ENCODE measurements around the gene CFAP68.

The CFAP68 gene

GRCh38 chr11:111913031-111913861, 33.9 kb downstream of the CFAP68 start:
- Histone ChIP-seq H2BK120ac (ENCODE audit: insufficient read depth, low read length, poor library complexity) (no peak overlapping the region), H2AK5ac (ENCODE audit: low read length) (no peak overlapping the region), H3K4me2 (ENCODE audit: low read length) (no peak overlapping the region), H3K18ac (ENCODE audit: low read length) (no peak overlapping the region), H3K9me3 (ENCODE audit: insufficient read depth, low read depth, low read length) (peaks cover 2% of the 10 kb centered on the region), H3K36me3 (ENCODE audit: control insufficient read depth in 1 of 2, insufficient read depth in 2 of 2, low read length in 2 of 2) (no peaks in the 10 kb centered on the region), H3K79me1 (ENCODE audit: low read length) (peaks cover 8% of the 10 kb centered on the region), H3K4me1 (ENCODE audit: control insufficient read depth in 1 of 2, insufficient read depth in 2 of 2, low read length in 2 of 2) (peaks cover 20 to 24% of the 10 kb centered on the region in 2 experiments), H4K91ac (ENCODE audit: low read depth, low read length) (peak overlapping the region; percentile 4), H4K12ac (ENCODE audit: low read depth, low read length) (no peak overlapping the region), H3K27ac (ENCODE audit: low read depth, low read length) (no peak overlapping the region), H2BK5ac (ENCODE audit: low read depth, low read length, poor library complexity) (no peak overlapping the region), H3K4me3 (ENCODE audit: low read depth, low read length) (no peak overlapping the region), H2AFZ (ENCODE audit: insufficient read depth, low read length, poor library complexity) (no peak overlapping the region), H3K4ac (ENCODE audit: low read depth, low read length) (no peak overlapping the region), H2BK12ac (ENCODE audit: low read length) (peak overlapping the region; percentile 34), H3K14ac (ENCODE audit: low read length) (no peak overlapping the region), H4K8ac (ENCODE audit: low read depth, low read length) (no peak overlapping the region), H3K9ac (ENCODE audit: low read length) (no peak overlapping the region), H3K79me2 (ENCODE audit: control insufficient read depth, insufficient read depth, low read length, poor library complexity) (no peaks in the 10 kb centered on the region), H3K27me3 (ENCODE audit: insufficient read depth, low read length) (no peaks in the 10 kb centered on the region), H3K23ac (ENCODE audit: low read length) (no peak overlapping the region)
- no peak for DNase-seq
- WGBS (ENCODE audit: extremely low coverage, insufficient coverage, insufficient read length): no CpG with 5 or more reads among the region's 24 CpGs

GRCh38 chr11:111913997-111914396, 34.7 kb downstream of the CFAP68 start:
- peaks cover 11% of the 10 kb centered on the region for H3K79me1 ChIP-seq (ENCODE audit: low read length)
- H3K18ac ChIP-seq (ENCODE audit: low read length): no peak overlapping the region
- no peaks in the 10 kb centered on the region for H3K36me3 ChIP-seq (ENCODE audit: control insufficient read depth in 1 of 2, insufficient read depth in 2 of 2, low read length in 2 of 2)
- H3K27ac ChIP-seq (ENCODE audit: low read depth, low read length): no peak overlapping the region
- no peak overlapping the region for H3K4ac ChIP-seq (ENCODE audit: low read depth, low read length)
- no peak overlapping the region for H4K8ac ChIP-seq (ENCODE audit: low read depth, low read length)
- no peak overlapping the region for H4K12ac ChIP-seq (ENCODE audit: low read depth, low read length)
- H3K4me3 ChIP-seq (ENCODE audit: low read depth, low read length): no peak overlapping the region
- peaks cover 2% of the 10 kb centered on the region for H3K9me3 ChIP-seq (ENCODE audit: insufficient read depth, low read depth, low read length)
- no peak overlapping the region for H3K4me2 ChIP-seq (ENCODE audit: low read length)
- H2AK5ac ChIP-seq (ENCODE audit: low read length): no peak overlapping the region
- H3K9ac ChIP-seq (ENCODE audit: low read length): no peak overlapping the region
- no peak for DNase-seq
- no peaks in the 10 kb centered on the region for H3K27me3 ChIP-seq (ENCODE audit: insufficient read depth, low read length)
- H2BK5ac ChIP-seq (ENCODE audit: low read depth, low read length, poor library complexity): no peak overlapping the region
- H3K14ac ChIP-seq (ENCODE audit: low read length): no peak overlapping the region
- no peak overlapping the region for H3K23ac ChIP-seq (ENCODE audit: low read length)
- H2BK120ac ChIP-seq (ENCODE audit: insufficient read depth, low read length, poor library complexity): no peak overlapping the region
- no peak overlapping the region for H4K91ac ChIP-seq (ENCODE audit: low read depth, low read length)
- peaks cover 21 to 22% of the 10 kb centered on the region in 2 experiments for H3K4me1 ChIP-seq (ENCODE audit: control insufficient read depth in 1 of 2, insufficient read depth in 2 of 2, low read length in 2 of 2)
- H3K79me2 ChIP-seq (ENCODE audit: control insufficient read depth, insufficient read depth, low read length, poor library complexity): peaks cover 2% of the 10 kb centered on the region
- no peak overlapping the region for H2BK12ac ChIP-seq (ENCODE audit: low read length)
- H2AFZ ChIP-seq (ENCODE audit: insufficient read depth, low read length, poor library complexity): no peak overlapping the region
- no CpG with 5 or more reads among the region's 4 CpGs for WGBS (ENCODE audit: extremely low coverage, insufficient coverage, insufficient read length)

DNA sequence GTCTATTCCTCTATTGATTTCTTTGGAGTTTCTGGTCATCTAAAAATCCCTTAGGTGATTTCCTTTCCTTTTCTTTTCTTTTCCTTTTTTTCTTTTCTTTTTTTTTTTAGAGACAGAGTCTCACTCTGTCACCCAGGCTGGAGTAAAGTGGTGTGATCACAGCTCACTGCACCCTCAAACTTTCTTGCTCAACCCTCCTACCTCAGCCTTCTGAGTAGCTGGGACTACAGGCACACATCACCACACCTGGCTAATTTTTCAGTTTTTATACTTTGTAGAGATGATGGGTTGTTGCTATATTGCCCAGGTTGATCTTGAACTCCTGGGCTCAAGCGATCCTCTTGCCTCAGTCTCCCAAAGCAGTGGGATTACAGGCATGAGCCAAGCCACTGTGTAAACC, 37.4 kb downstream of the CFAP68 start:
- Histone ChIP-seq H3K14ac (ENCODE audit: low read length) (no peak overlapping the region), H3K79me1 (ENCODE audit: low read length) (peaks cover 5% of the 10 kb centered on the region), H4K8ac (ENCODE audit: low read depth, low read length) (no peak overlapping the region), H3K23ac (ENCODE audit: low read length) (no peak overlapping the region), H2BK12ac (ENCODE audit: low read length) (no peak overlapping the region), H2BK120ac (ENCODE audit: insufficient read depth, low read length, poor library complexity) (no peak overlapping the region), H3K9me3 (ENCODE audit: insufficient read depth, low read depth, low read length) (peaks cover 2% of the 10 kb centered on the region), H4K12ac (ENCODE audit: low read depth, low read length) (no peak overlapping the region), H2AK5ac (ENCODE audit: low read length) (no peak overlapping the region), H3K18ac (ENCODE audit: low read length) (no peak overlapping the region), H4K91ac (ENCODE audit: low read depth, low read length) (no peak overlapping the region), H2AFZ (ENCODE audit: insufficient read depth, low read length, poor library complexity) (no peak overlapping the region), H3K4ac (ENCODE audit: low read depth, low read length) (no peak overlapping the region), H2BK5ac (ENCODE audit: low read depth, low read length, poor library complexity) (no peak overlapping the region), H3K79me2 (ENCODE audit: control insufficient read depth, insufficient read depth, low read length, poor library complexity) (peaks cover 2% of the 10 kb centered on the region), H3K9ac (ENCODE audit: low read length) (no peak overlapping the region), H3K4me2 (ENCODE audit: low read length) (no peak overlapping the region), H3K36me3 (ENCODE audit: control insufficient read depth in 1 of 2, insufficient read depth in 2 of 2, low read length in 2 of 2) (no peaks in the 10 kb centered on the region), H3K27me3 (ENCODE audit: insufficient read depth, low read length) (no peaks in the 10 kb centered on the region), H3K4me3 (ENCODE audit: low read depth, low read length) (no peak overlapping the region), H3K4me1 (ENCODE audit: control insufficient read depth in 1 of 2, insufficient read depth in 2 of 2, low read length in 2 of 2) (peaks cover 7 to 8% of the 10 kb centered on the region in 2 experiments), H3K27ac (ENCODE audit: low read depth, low read length) (no peak overlapping the region)
- WGBS (ENCODE audit: extremely low coverage, insufficient coverage, insufficient read length): no CpG with 5 or more reads among the region's 1 CpG
- DNase-seq: no peak

DNA sequence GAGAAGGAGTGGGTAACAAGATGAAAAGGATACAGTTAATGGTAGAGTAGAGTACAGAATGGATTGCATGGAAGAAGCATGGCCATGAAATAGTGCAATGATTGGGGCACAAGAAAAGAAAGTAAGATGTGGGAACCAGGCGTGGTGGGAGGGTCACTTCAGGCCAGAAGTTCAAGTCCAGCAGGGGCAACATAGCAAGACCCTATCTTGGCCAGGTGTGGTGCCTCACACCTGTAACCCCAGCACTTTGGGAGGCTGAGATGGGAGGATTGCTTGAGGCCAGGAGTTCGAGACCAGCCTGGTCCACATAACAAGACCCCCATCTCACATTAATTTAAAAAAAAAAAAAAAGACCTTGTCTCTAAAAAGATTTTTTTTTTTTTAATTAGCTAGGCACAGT, 38.0 kb downstream of the CFAP68 start:
- no peak overlapping the region for H3K14ac ChIP-seq (ENCODE audit: low read length)
- DNase-seq: no peak
- no peak overlapping the region for H4K91ac ChIP-seq (ENCODE audit: low read depth, low read length)
- no peak overlapping the region for H3K4me3 ChIP-seq (ENCODE audit: low read depth, low read length)
- peaks cover 2% of the 10 kb centered on the region for H3K79me2 ChIP-seq (ENCODE audit: control insufficient read depth, insufficient read depth, low read length, poor library complexity)
- no peak overlapping the region for H2BK5ac ChIP-seq (ENCODE audit: low read depth, low read length, poor library complexity)
- no peaks in the 10 kb centered on the region for H3K27me3 ChIP-seq (ENCODE audit: insufficient read depth, low read length)
- peaks cover 2% of the 10 kb centered on the region for H3K9me3 ChIP-seq (ENCODE audit: insufficient read depth, low read depth, low read length)
- no peak overlapping the region for H2BK120ac ChIP-seq (ENCODE audit: insufficient read depth, low read length, poor library complexity)
- no peak overlapping the region for H3K4ac ChIP-seq (ENCODE audit: low read depth, low read length)
- no peak overlapping the region for H4K8ac ChIP-seq (ENCODE audit: low read depth, low read length)
- H3K18ac ChIP-seq (ENCODE audit: low read length): no peak overlapping the region
- no peak overlapping the region for H2AFZ ChIP-seq (ENCODE audit: insufficient read depth, low read length, poor library complexity)
- H3K23ac ChIP-seq (ENCODE audit: low read length): no peak overlapping the region
- no peak overlapping the region for H2AK5ac ChIP-seq (ENCODE audit: low read length)
- H4K12ac ChIP-seq (ENCODE audit: low read depth, low read length): no peak overlapping the region
- H3K27ac ChIP-seq (ENCODE audit: low read depth, low read length): no peak overlapping the region
- H3K4me1 ChIP-seq (ENCODE audit: control insufficient read depth in 1 of 2, insufficient read depth in 2 of 2, low read length in 2 of 2): peaks cover 3 to 4% of the 10 kb centered on the region in 2 experiments
- H3K36me3 ChIP-seq (ENCODE audit: control insufficient read depth in 1 of 2, insufficient read depth in 2 of 2, low read length in 2 of 2): no peaks in the 10 kb centered on the region
- no CpG with 5 or more reads among the region's 2 CpGs for WGBS (ENCODE audit: extremely low coverage, insufficient coverage, insufficient read length)
- peaks cover 4% of the 10 kb centered on the region for H3K79me1 ChIP-seq (ENCODE audit: low read length)
- no peak overlapping the region for H2BK12ac ChIP-seq (ENCODE audit: low read length)
- no peak overlapping the region for H3K4me2 ChIP-seq (ENCODE audit: low read length)
- no peak overlapping the region for H3K9ac ChIP-seq (ENCODE audit: low read length)

All from trophoblast cell (in vitro differentiated cells and primary cell).